Smooth muscle cell (in vitro differentiated cells): ENCODE measurements around the gene SLC10A6. TPM values are rescaled to one million over a fixed set of nuclear protein-coding genes. Genes with fewer than 3 reads are reported as not detected.

Source experiments
- DNase-seq: peaks from one replicate; lab custom pipeline; 2025; ENCODE audit not compliant: unreplicated experiment; lab: John Stamatoyannopoulos, UW
- H2AFZ ChIP-seq: fragments of 200-600 bp; sonication (generic); 2 replicates; pipeline ENCODE4 v1.6.0; 2016; ENCODE audit warnings: antibody characterized with exemption, low read depth, mild to moderate bottlenecking
- H3F3A ChIP-seq: fragments of 200-600 bp; sonication (generic); 2 replicates; pipeline ENCODE4 v1.6.0; 2017; ENCODE audit warnings: antibody characterized with exemption, low read depth
- H3K27ac ChIP-seq: fragments of 200-600 bp; sonication (generic); 2 replicates; pipeline ENCODE4 v1.5.1; 2016; ENCODE audit warnings: low read depth, mild to moderate bottlenecking
- H3K27me3 ChIP-seq: fragments of 200-600 bp; sonication (generic); 2 replicates; pipeline ENCODE4 v1.6.1; 2016; ENCODE audit warnings: low read depth, mild to moderate bottlenecking
- H3K36me3 ChIP-seq: fragments of 200-600 bp; sonication (generic); 2 replicates; pipeline ENCODE4 v1.5.1; 2016; ENCODE audit warnings: low read depth
- H3K4me1 ChIP-seq: fragments of 200-600 bp; sonication (generic); 2 replicates; pipeline ENCODE4 v1.5.1; 2016; ENCODE audit warnings: low read depth
- H3K4me2 ChIP-seq: fragments of 200-600 bp; sonication (generic); 2 replicates; pipeline ENCODE4 v1.6.0; 2016; ENCODE audit warnings: mild to moderate bottlenecking
- H3K4me3 ChIP-seq: fragments of 200-600 bp; sonication (generic); 2 replicates; pipeline ENCODE4 v1.5.1; 2016; ENCODE audit warnings: mild to moderate bottlenecking
- H3K79me2 ChIP-seq: fragments of 200-600 bp; sonication (generic); 2 replicates; pipeline ENCODE4 v1.6.0; 2016; ENCODE audit warnings: low read depth, mild to moderate bottlenecking
- H3K9ac ChIP-seq: fragments of 200-600 bp; sonication (generic); 2 replicates; pipeline ENCODE4 v1.6.0; 2016; ENCODE audit warnings: low read depth
- H3K9me3 ChIP-seq: fragments of 200-600 bp; sonication (generic); replicated peaks from 2 replicates; pipeline ENCODE4 v1.5.1; 2016; ENCODE audit warnings: low read depth
- H4K20me1 ChIP-seq: fragments of 200-600 bp; sonication (generic); 2 replicates; pipeline ENCODE4 v1.6.0; 2016; ENCODE audit warnings: low read depth
- WGBS: methylation state at CpG from one replicate; pipeline ENCODE4 v1.1.7; 2016; ENCODE audit warnings: low lambda C conversion rate; 5-methylcytosine and 5-hydroxymethylcytosine counted together
- polyA plus RNA-seq: library from polyadenylated mRNA; unstranded; fragments of >200 nt; fragmentation: Nextera tagmentation; extraction: Ambion mirVana; gene quantifications from 2 replicates; pipeline ENCODE4 v1.2.1, GENCODE V29; 2016
- total RNA-seq: library from RNA; depleted of rRNA; stranded (reverse); fragments of >200 nt; gene quantifications from 2 replicates; pipeline ENCODE4 v1.2.3, GENCODE V29; 2014
- TF ChIP-seq, protein P1 (sequence below): fragments of 200-600 bp; sonication (generic); IDR thresholded peaks from 2 replicates; pipeline ENCODE4 v1.5.1; 2017; ENCODE audit warnings: borderline replicate concordance, mild to moderate bottlenecking, antibody characterized with exemption; ENCODE audit not compliant: insufficient read depth, poor library complexity, severe bottlenecking

The SLC10A6 gene
- total and polyA plus RNA-seq, 2 experiments from 2014 or later, result 1.4 TPM; not detected in 1

DNA sequence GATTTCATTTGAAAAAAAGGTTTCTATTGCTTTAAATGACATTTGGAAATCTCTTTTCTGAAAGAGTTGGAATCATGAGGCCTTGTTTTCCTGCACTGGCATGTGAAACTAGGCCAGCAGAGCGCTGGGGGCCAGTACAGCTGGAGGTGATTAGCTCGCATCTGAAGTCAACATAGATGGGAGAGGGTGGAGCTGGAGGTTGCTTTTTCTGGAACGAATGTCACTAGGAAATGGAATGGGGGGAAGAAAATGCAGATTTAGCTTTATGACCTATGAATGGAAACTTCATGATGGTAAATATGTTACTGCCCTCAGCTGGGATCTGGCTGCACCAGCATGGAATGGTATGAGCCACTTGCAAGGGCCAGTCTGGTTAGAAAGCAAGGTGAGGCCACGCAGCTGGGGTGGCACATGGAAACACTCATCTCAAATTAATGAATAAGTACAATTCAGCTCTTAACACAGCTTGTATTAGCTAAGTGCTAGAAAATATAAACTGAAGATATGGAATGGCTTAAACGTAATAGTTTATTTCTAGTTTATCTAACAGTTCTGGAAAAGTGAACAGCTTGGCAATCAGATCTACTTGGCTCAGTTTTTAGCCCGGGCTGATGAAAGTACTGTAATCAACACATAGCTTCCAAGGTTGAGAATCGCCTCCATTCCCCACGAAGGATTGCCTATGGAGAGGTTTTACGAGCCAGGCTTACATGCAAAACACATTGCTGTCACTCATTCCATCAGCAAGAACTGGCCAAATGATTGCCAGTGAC is 32.5 kb downstream of the SLC10A6 start:
- no peaks in the 10 kb centered on the region for H3K27me3 ChIP-seq
- no peak overlapping the region for H3K4me3 ChIP-seq
- no peaks in the 10 kb centered on the region for H3K9me3 ChIP-seq
- no peak overlapping the region for H3K27ac ChIP-seq
- no peak for DNase-seq
- H3K36me3 ChIP-seq, result peaks cover 15% of the 10 kb centered on the region
- no peak overlapping the region for H2AFZ ChIP-seq
- no peaks in the 10 kb centered on the region for H3F3A ChIP-seq
- no peak overlapping the region for H3K9ac ChIP-seq
- no peaks in the 10 kb centered on the region for H3K79me2 ChIP-seq
- H3K4me1 ChIP-seq, result peaks cover 6% of the 10 kb centered on the region
- no peak overlapping the region for H3K4me2 ChIP-seq
- TF ChIP-seq, protein P1, sequence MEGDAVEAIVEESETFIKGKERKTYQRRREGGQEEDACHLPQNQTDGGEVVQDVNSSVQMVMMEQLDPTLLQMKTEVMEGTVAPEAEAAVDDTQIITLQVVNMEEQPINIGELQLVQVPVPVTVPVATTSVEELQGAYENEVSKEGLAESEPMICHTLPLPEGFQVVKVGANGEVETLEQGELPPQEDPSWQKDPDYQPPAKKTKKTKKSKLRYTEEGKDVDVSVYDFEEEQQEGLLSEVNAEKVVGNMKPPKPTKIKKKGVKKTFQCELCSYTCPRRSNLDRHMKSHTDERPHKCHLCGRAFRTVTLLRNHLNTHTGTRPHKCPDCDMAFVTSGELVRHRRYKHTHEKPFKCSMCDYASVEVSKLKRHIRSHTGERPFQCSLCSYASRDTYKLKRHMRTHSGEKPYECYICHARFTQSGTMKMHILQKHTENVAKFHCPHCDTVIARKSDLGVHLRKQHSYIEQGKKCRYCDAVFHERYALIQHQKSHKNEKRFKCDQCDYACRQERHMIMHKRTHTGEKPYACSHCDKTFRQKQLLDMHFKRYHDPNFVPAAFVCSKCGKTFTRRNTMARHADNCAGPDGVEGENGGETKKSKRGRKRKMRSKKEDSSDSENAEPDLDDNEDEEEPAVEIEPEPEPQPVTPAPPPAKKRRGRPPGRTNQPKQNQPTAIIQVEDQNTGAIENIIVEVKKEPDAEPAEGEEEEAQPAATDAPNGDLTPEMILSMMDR, result no peak
- H4K20me1 ChIP-seq, result no peaks in the 10 kb centered on the region
- WGBS, result 61% methylated on average over 9 of the region's 9 CpGs

GRCh38 chr4:86815653-86816052 is 33.5 kb downstream of the SLC10A6 start:
- WGBS, result 100% methylated on average over 1 of the region's 1 CpG
- no peak overlapping the region for H3K4me3 ChIP-seq
- H3K79me2 ChIP-seq, result no peaks in the 10 kb centered on the region
- peaks cover 23% of the 10 kb centered on the region for H3K36me3 ChIP-seq
- H3K4me2 ChIP-seq, result no peak overlapping the region
- no peak overlapping the region for H3K27ac ChIP-seq
- no peak overlapping the region for H2AFZ ChIP-seq
- no peaks in the 10 kb centered on the region for H4K20me1 ChIP-seq
- H3K9ac ChIP-seq, result no peak overlapping the region
- H3K9me3 ChIP-seq, result no peaks in the 10 kb centered on the region
- TF ChIP-seq, protein P1, result no peak
- peaks cover 6% of the 10 kb centered on the region for H3K4me1 ChIP-seq
- no peaks in the 10 kb centered on the region for H3K27me3 ChIP-seq
- DNase-seq, result no peak
- H3F3A ChIP-seq, result no peaks in the 10 kb centered on the region

DNA sequence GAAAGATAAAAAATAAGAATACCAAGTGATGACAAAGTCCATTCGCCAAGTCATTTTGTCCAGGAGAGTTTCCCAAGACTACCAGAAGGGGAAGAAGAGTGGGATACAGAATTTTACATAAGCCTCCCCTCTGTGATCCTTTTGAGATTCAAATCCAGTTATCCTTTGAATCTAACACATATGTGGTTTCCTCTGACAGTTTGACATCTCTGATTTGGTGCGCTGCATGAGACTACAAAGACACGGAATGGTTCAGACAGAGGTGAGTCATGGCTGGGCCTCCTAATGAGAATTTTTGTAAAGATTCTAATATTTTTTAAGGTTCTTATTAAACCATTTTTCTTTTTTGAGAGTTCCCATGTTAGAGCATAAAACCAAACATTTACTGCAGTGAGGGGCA is 38.3 kb downstream of the SLC10A6 start:
- no peak overlapping the region for H3K4me2 ChIP-seq
- H3K27me3 ChIP-seq, result no peaks in the 10 kb centered on the region
- no peaks in the 10 kb centered on the region for H3K79me2 ChIP-seq
- H4K20me1 ChIP-seq, result no peaks in the 10 kb centered on the region
- 67% methylated on average over 3 of the region's 3 CpGs for WGBS
- TF ChIP-seq, protein P1, result no peak
- no peaks in the 10 kb centered on the region for H3K4me1 ChIP-seq
- H3F3A ChIP-seq, result no peaks in the 10 kb centered on the region
- H3K9me3 ChIP-seq, result no peaks in the 10 kb centered on the region
- no peak overlapping the region for H2AFZ ChIP-seq
- peaks cover 51% of the 10 kb centered on the region for H3K36me3 ChIP-seq
- H3K9ac ChIP-seq, result no peak overlapping the region
- no peak for DNase-seq
- no peak overlapping the region for H3K4me3 ChIP-seq
- no peak overlapping the region for H3K27ac ChIP-seq

- TF ChIP-seq, protein P1, result no peak
- H3K27me3 ChIP-seq, result no peaks in the 10 kb centered on the region
- WGBS, result 95% methylated on average over 3 of the region's 3 CpGs
- H3K4me2 ChIP-seq, result no peak overlapping the region
- H3K4me3 ChIP-seq, result no peak overlapping the region
- H2AFZ ChIP-seq, result no peak overlapping the region
- H3K4me1 ChIP-seq, result no peaks in the 10 kb centered on the region
- no peaks in the 10 kb centered on the region for H4K20me1 ChIP-seq
- no peak for DNase-seq
- no peaks in the 10 kb centered on the region for H3K79me2 ChIP-seq
- H3K9ac ChIP-seq, result no peak overlapping the region
- no peak overlapping the region for H3K27ac ChIP-seq
- H3K36me3 ChIP-seq, result peaks cover 53% of the 10 kb centered on the region
- H3K9me3 ChIP-seq, result no peaks in the 10 kb centered on the region
- no peaks in the 10 kb centered on the region for H3F3A ChIP-seq
Observed at GRCh38 chr4:86809809-86810208, 39.4 kb downstream of the SLC10A6 start.
